Kidney epithelial cell (primary cell): Measurements from ENCODE around the gene STK10. TPM values are rescaled to one million over a fixed set of nuclear protein-coding genes. Genes with fewer than 3 reads are reported as not detected.

Experiments used
- DNase-seq: peaks from one replicate; pipeline ENCODE4 v3.0.0-alpha.2; 2010; ENCODE audit warnings: low read depth
- H3K27me3 ChIP-seq: 2 replicates; pipeline ENCODE4 v1.6.0; 2011; ENCODE audit warnings: low read length; ENCODE audit not compliant: control insufficient read depth, insufficient read depth
- H3K36me3 ChIP-seq: 2 replicates; pipeline ENCODE4 v1.5.1; 2011; ENCODE audit warnings: low read length; ENCODE audit not compliant: control insufficient read depth, insufficient read depth
- H3K4me3 ChIP-seq: 2 replicates; pipeline ENCODE4 v1.5.1; 2011; ENCODE audit warnings: low read depth, mild to moderate bottlenecking, control low read depth, low read length
- total RNA-seq: library from RNA; depleted of rRNA; stranded (reverse); fragments of >200 nt; gene quantifications from 2 replicates; pipeline ENCODE4 v1.2.3, GENCODE V29; 2015
- TF ChIP-seq, protein P1 (sequence below): IDR thresholded peaks from 2 replicates; pipeline ENCODE4 v1.5.1; 2011; ENCODE audit warnings: mild to moderate bottlenecking, moderate library complexity, low read length, control low read depth, inconsistent platforms; ENCODE audit not compliant: insufficient read depth, poor library complexity, severe bottlenecking

The STK10 gene
- total RNA-seq, 1 donor from 2014 or later = 24.7 TPM

DNA sequence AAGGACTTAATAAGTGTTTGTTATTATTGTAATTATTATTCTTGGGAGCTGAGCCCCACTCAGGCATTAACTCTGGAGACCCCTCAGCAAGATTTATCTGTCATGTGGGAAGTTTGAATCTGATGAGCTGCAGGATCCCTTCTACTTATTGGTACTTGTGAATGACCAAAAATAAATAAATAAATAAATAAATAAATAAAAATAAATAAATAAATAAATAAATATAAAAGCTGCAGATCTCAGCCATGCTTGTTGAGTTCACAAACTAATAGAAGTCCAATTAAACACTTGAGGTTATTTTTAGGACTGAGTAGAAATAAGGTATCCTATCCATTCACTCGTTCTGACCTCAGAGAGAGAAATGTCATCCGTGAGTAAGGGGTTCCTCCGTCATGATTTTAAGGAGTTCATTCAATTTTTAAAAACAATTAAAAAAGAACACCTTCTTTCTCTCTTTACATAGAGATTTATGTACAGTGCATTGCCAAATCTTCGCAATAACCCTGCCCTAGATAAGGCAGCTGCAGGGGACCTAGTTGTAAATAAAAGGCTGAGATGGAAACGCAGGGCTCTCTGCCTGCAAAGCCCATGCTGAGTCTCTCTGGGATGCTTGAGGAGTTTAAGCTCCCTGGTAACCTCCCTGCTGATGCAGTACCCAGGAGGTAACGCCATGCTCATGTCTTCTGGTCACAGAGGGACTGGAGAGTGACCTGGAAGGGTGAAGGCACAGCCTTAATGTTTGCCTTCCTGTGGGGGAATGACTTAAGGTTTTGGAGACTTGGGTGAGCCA, 7.2 kb upstream of the STK10 start:
- H3K36me3 ChIP-seq = no peaks in the 10 kb centered on the region
- DNase-seq = no peak
- H3K27me3 ChIP-seq = no peaks in the 10 kb centered on the region
- H3K4me3 ChIP-seq = no peak overlapping the region
- TF ChIP-seq, protein P1, sequence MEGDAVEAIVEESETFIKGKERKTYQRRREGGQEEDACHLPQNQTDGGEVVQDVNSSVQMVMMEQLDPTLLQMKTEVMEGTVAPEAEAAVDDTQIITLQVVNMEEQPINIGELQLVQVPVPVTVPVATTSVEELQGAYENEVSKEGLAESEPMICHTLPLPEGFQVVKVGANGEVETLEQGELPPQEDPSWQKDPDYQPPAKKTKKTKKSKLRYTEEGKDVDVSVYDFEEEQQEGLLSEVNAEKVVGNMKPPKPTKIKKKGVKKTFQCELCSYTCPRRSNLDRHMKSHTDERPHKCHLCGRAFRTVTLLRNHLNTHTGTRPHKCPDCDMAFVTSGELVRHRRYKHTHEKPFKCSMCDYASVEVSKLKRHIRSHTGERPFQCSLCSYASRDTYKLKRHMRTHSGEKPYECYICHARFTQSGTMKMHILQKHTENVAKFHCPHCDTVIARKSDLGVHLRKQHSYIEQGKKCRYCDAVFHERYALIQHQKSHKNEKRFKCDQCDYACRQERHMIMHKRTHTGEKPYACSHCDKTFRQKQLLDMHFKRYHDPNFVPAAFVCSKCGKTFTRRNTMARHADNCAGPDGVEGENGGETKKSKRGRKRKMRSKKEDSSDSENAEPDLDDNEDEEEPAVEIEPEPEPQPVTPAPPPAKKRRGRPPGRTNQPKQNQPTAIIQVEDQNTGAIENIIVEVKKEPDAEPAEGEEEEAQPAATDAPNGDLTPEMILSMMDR = no peak

DNA sequence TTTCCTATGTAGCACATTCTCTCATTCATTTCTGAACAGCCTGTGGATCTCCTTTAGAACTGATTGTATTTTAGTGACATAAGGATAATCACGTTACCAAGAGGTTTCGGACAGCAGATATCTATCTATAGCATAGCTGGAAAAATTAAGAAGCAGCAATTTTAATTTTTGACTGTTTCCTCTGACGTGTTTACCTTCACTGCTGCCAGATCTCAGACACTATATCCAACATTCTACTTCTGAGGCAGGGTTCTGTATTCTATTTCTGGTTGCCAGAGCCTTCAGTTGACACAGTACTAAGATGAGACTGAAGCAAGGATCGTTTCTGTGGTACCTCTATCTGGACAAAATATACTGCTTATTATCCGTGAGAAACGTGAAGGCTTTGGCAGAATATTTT, 5.8 kb upstream of the STK10 start, which contains the start of gene EFCAB9:
Gene EFCAB9, plus strand, starts transcription at position 301 of the 400 bp plus-strand sequence. Its CDS starts 1 bp downstream, at position 302.
- Histone ChIP-seq H3K4me3 (no peak within 1 kb of the TSS), H3K27me3 (no peaks in the 10 kb centered on the region), H3K36me3 (no peaks in the 10 kb centered on the region)
- TF ChIP-seq, protein P1 = no peak
- no peak for DNase-seq

DNA sequence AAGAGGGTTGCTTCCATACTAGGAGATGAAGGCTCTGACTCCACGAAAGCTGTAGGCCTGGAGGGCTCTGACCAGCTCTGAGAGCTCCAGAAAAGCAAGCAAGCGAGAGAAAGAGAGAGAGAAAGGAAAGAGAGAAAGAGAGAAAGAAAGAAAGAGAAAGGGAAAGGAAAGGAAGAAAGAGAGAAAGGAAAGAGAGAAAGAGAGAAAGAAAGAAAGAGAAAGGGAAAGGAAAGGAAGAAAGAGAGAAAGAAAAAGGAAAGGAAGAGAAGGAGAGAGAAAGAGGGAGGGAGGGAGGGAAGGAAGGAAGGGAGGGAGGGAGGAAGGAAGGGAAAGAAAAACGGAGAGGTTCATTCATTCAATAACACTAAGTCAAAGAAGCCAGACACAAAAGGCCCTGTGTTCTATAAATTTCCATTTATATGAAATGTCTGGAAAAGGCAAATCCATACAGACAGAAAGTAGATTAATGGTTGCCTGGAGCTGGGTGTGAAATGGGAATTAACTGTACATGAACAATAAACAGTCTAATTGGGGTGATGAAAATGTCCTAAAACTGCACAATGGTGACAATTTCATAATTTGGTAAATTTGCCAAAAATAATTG, 1.8 kb upstream of the STK10 start:
- TF ChIP-seq, protein P1 = no peak
- Histone ChIP-seq H3K27me3 (no peaks in the 10 kb centered on the region), H3K36me3 (no peaks in the 10 kb centered on the region), H3K4me3 (no peak overlapping the region)
- no peak for DNase-seq

DNA sequence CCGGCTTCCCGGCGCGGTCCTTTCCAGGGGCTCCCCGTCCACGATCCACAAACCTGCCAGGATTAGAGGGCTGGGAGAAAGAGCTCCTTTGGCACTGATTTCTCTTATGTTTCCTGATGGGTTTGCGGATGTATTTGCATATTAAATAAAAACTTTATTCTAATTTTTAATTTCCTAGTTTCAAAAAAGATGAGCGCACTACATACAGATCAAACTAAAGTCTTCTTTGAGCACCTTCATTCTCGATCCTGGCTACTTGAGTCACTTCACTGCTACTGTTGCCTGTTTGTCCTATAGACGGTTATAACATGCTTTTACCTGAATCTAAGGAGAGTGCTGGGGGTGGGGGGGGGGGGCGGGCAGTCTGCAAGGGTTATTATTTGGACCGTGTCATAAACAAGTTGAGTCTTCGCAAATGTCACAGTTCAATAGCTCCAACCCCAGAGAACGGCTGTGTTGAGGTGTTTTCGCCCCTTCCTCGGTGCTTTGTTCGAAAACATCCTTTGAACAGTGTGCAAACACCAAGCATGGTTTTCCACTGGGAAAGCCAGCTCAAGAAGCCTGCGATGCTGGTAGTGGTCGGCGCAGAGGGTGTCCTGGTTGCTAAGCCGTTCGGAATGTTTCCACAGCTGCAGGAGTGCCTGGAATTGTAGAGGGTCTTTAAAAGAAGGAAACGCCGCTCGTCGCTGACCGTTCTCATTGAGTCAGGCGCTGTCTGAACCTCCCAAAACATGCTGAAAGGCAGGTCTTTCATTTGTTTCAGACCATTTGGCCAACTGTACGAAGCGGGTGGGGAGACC, 1.1 kb upstream of the STK10 start:
- Histone ChIP-seq H3K36me3 (no peaks in the 10 kb centered on the region), H3K27me3 (no peaks in the 10 kb centered on the region), H3K4me3 (peak overlapping the region; percentile 93)
- TF ChIP-seq, protein P1 = no peak
- no peak for DNase-seq

DNA sequence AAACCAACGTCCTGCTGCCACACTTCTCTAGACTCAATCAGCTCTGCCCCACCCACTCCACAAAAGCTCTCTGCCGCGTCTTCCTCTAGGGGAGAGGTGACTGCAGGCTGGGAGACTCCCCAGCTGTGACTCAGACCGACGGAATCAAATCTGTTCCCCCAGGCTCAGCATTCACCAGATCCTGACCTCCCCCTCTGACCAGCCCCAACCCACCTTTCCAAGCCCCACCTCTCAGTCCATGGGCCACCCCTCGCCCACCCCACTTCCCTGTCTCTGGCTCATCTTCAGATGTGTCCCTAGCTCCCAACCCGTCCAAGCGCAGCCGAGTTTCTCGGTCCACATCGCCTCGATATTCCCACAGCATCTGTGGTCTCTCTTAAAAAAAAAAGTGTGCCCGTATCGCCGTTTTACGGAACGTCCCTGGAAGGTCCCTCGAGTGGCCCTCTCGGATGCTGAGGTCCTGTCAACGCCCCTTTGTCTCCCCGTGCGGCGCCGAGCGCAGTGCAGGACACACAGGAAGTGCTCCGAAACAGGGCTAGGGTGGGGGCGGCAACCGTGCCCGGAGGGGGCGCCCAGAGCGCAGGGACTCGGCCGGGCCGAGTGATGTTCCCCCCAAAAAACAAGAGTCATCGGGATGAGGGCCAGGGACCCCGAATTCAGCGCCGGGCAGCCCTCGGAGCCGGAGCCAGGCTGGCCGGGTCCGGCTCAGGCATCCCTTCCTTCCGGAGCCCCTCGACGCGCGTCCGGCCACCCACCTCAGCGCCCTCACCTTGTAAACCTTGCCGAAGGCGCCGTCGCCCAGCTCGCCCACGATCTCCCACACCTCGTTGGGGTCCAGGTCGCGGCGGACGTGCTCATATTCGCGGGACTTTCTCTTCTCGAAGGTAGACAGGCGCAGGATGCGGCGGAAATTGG, 649 bp downstream of the STK10 start:
- H3K27me3 ChIP-seq = no peaks in the 10 kb centered on the region
- peak overlapping the region; percentile 93 for H3K4me3 ChIP-seq
- DNase-seq = no peak
- TF ChIP-seq, protein P1 = no peak
- no peaks in the 10 kb centered on the region for H3K36me3 ChIP-seq
